B cell (primary cell): ENCODE data around the gene JMJD8. TPM values are rescaled to one million over a fixed set of nuclear protein-coding genes. Genes with fewer than 3 reads are reported as not detected.

ENCODE experiments used
- polyA plus RNA-seq: library from polyadenylated mRNA; depleted of rRNA; stranded (reverse); fragments of >200 nt; gene quantifications from 2 replicates; pipeline ENCODE4 v1.2.3, GENCODE V29; 2012
- total RNA-seq, 2 donors: library from RNA; stranded (reverse); fragments of 120-200 nt in 1 of 2; gene quantifications; 1 replicate in 1 of 2; 2 replicates in 1 of 2; pipeline versions ENCODE4 v1.2.3 to v1.2.4, GENCODE V29; 2013 to 2022

Gene JMJD8
- total and polyA plus RNA-seq, 2 donors (not counting 1 experiment from before 2014, with no cell fraction given) = 46.3 to 69.3 TPM

Other genes with a start within 250 kb of the JMJD8 start
- 67.2 and 68.0 TPM in 2 replicates for gene CAPN15, start 156.6 kb downstream of the JMJD8 start, total RNA-seq
- gene CAPN15, start 156.6 kb downstream of the JMJD8 start, polyA plus RNA-seq = 48.0 and 77.2 TPM in 2 replicates
- gene PRR35, start 123.9 kb downstream of the JMJD8 start, total RNA-seq = not detected in 2 replicates
- gene PRR35, start 123.9 kb downstream of the JMJD8 start, polyA plus RNA-seq = not detected in 2 replicates
- 4.2 and 4.5 TPM in 2 replicates for gene NHLRC4, start 117.3 kb downstream of the JMJD8 start, total RNA-seq
- 1.3 and 2.2 TPM in 2 replicates for gene NHLRC4, start 117.3 kb downstream of the JMJD8 start, polyA plus RNA-seq
- 68.5 and 79.5 TPM in 2 replicates for gene PIGQ, start 114.4 kb downstream of the JMJD8 start, total RNA-seq
- 56.7 and 56.9 TPM in 2 replicates for gene PIGQ, start 114.4 kb downstream of the JMJD8 start, polyA plus RNA-seq
- gene RAB40C, start 94.3 kb downstream of the JMJD8 start, total RNA-seq = 25.5 and 26.9 TPM in 2 replicates
- gene RAB40C, start 94.3 kb downstream of the JMJD8 start, polyA plus RNA-seq = 12.7 and 15.0 TPM in 2 replicates
- gene WFIKKN1, start 53.3 kb downstream of the JMJD8 start, total RNA-seq = 0.84 and 0.90 TPM in 2 replicates
- gene WFIKKN1, start 53.3 kb downstream of the JMJD8 start, polyA plus RNA-seq = 0.53 and 0.64 TPM in 2 replicates
- gene METTL26, start 48.0 kb downstream of the JMJD8 start, total RNA-seq = 47.2 and 56.6 TPM in 2 replicates
- gene METTL26, start 48.0 kb downstream of the JMJD8 start, polyA plus RNA-seq = 77.7 and 140 TPM in 2 replicates
- gene MCRIP2, start 42.5 kb downstream of the JMJD8 start, total RNA-seq = 29.2 and 31.6 TPM in 2 replicates
- 28.5 and 46.0 TPM in 2 replicates for gene MCRIP2, start 42.5 kb downstream of the JMJD8 start, polyA plus RNA-seq
- 34.7 and 45.0 TPM in 2 replicates for gene WDR90, start 35.0 kb downstream of the JMJD8 start, total RNA-seq
- gene WDR90, start 35.0 kb downstream of the JMJD8 start, polyA plus RNA-seq = 23.1 and 25.7 TPM in 2 replicates
- gene RHOT2, start 16.2 kb downstream of the JMJD8 start, total RNA-seq = 207 and 215 TPM in 2 replicates
- gene RHOT2, start 16.2 kb downstream of the JMJD8 start, polyA plus RNA-seq = 461 and 536 TPM in 2 replicates
- gene RHBDL1, start 8.7 kb downstream of the JMJD8 start, total RNA-seq = 0.76 and 1.0 TPM in 2 replicates
- 1.6 and 2.9 TPM in 2 replicates for gene RHBDL1, start 8.7 kb downstream of the JMJD8 start, polyA plus RNA-seq
- 91.2 and 94.3 TPM in 2 replicates for gene STUB1, start 3.9 kb downstream of the JMJD8 start, total RNA-seq
- 116 and 128 TPM in 2 replicates for gene STUB1, start 3.9 kb downstream of the JMJD8 start, polyA plus RNA-seq
- gene WDR24, start 6.1 kb upstream of the JMJD8 start, total RNA-seq = 16.8 and 19.1 TPM in 2 replicates
- gene WDR24, start 6.1 kb upstream of the JMJD8 start, polyA plus RNA-seq = 16.8 and 17.5 TPM in 2 replicates
- 3.5 and 5.8 TPM in 2 replicates for gene FBXL16, start 21.5 kb upstream of the JMJD8 start, total RNA-seq
- gene FBXL16, start 21.5 kb upstream of the JMJD8 start, polyA plus RNA-seq = 1.5 and 2.2 TPM in 2 replicates
- gene METRN, start 30.8 kb upstream of the JMJD8 start, total RNA-seq = 6.7 and 10.4 TPM in 2 replicates
- gene METRN, start 30.8 kb upstream of the JMJD8 start, polyA plus RNA-seq = 2.6 and 6.9 TPM in 2 replicates
- 41.0 and 53.6 TPM in 2 replicates for gene ANTKMT, start 36.8 kb upstream of the JMJD8 start, total RNA-seq
- gene ANTKMT, start 36.8 kb upstream of the JMJD8 start, polyA plus RNA-seq = 37.9 and 54.1 TPM in 2 replicates
- gene CCDC78, start 42.1 kb upstream of the JMJD8 start, total RNA-seq = 11.2 and 11.8 TPM in 2 replicates
- gene CCDC78, start 42.1 kb upstream of the JMJD8 start, polyA plus RNA-seq = 15.9 and 34.2 TPM in 2 replicates
- gene HAGHL, start 42.8 kb upstream of the JMJD8 start, total RNA-seq = 32.0 and 32.3 TPM in 2 replicates
- 40.4 and 87.1 TPM in 2 replicates for gene HAGHL, start 42.8 kb upstream of the JMJD8 start, polyA plus RNA-seq
- gene CIAO3, start 56.7 kb upstream of the JMJD8 start, total RNA-seq = 59.4 and 67.6 TPM in 2 replicates
- 45.4 and 68.4 TPM in 2 replicates for gene CIAO3, start 56.7 kb upstream of the JMJD8 start, polyA plus RNA-seq
- gene MSLN, start 76.4 kb upstream of the JMJD8 start, total RNA-seq = not detected in 2 replicates
- not detected in 2 replicates for gene MSLN, start 76.4 kb upstream of the JMJD8 start, polyA plus RNA-seq
- 34.7 and 38.5 TPM in 2 replicates for gene RPUSD1, start 104.0 kb upstream of the JMJD8 start, total RNA-seq
- 28.6 and 46.1 TPM in 2 replicates for gene RPUSD1, start 104.0 kb upstream of the JMJD8 start, polyA plus RNA-seq
- gene CHTF18, start 104.3 kb upstream of the JMJD8 start, total RNA-seq = 76.1 and 77.9 TPM in 2 replicates
- 72.3 and 112 TPM in 2 replicates for gene CHTF18, start 104.3 kb upstream of the JMJD8 start, polyA plus RNA-seq
- gene GNG13, start 116.4 kb upstream of the JMJD8 start, total RNA-seq = not detected in 2 replicates
- gene GNG13, start 116.4 kb upstream of the JMJD8 start, polyA plus RNA-seq = not detected in 2 replicates